NCI-H1105 (cell line): ENCODE results near the gene ZNF444.

Experiments used
- DNase-seq: peaks from one replicate; lab custom pipeline; 2025; lab: John Stamatoyannopoulos, UW

ZNF444 gene

GRCh38 chr19:56107626-56108351, 33.3 kb upstream of the ZNF444 start:
- DNase-seq, result no peak

- DNase-seq, result no peak
These were observed 32.5 kb upstream of the ZNF444 start for GRCh38 chr19:56108447-56109195.

- no peak for DNase-seq
These were observed 31.9 kb upstream of the ZNF444 start for GRCh38 chr19:56109226-56109625.

- DNase-seq, result no peak
These were observed 30.3 kb upstream of the ZNF444 start for GRCh38 chr19:56110515-56111448.

- no peak for DNase-seq
These were observed 29.3 kb upstream of the ZNF444 start for GRCh38 chr19:56111601-56112312.

- DNase-seq, result peak; percentile 96
These were observed 28.8 kb upstream of the ZNF444 start for GRCh38 chr19:56112313-56112709.

GRCh38 chr19:56113074-56113632, 27.9 kb upstream of the ZNF444 start:
- DNase-seq, result no peak

- DNase-seq, result no peak
These were observed 26.9 kb upstream of the ZNF444 start for GRCh38 chr19:56114051-56114777.

GRCh38 chr19:56114778-56115110, 26.3 kb upstream of the ZNF444 start:
- DNase-seq, result no peak

- no peak for DNase-seq
These were observed 25.6 kb upstream of the ZNF444 start for GRCh38 chr19:56115490-56115889.

GRCh38 chr19:56116606-56117005, 24.5 kb upstream of the ZNF444 start:
- no peak for DNase-seq

- no peak for DNase-seq
These were observed 23.7 kb upstream of the ZNF444 start for GRCh38 chr19:56117376-56117884.

- DNase-seq, result no peak
These were observed 23.2 kb upstream of the ZNF444 start for GRCh38 chr19:56117889-56118288.

- no peak for DNase-seq
These were observed 22.2 kb upstream of the ZNF444 start for GRCh38 chr19:56118666-56119581.

- no peak for DNase-seq
These were observed 21.5 kb upstream of the ZNF444 start for GRCh38 chr19:56119582-56119978.

- DNase-seq, result no peak
These were observed 21.1 kb upstream of the ZNF444 start for GRCh38 chr19:56120002-56120370.

- peak; percentile 63 for DNase-seq
These were observed 20.5 kb upstream of the ZNF444 start for GRCh38 chr19:56120371-56121179.
